Breast epithelium (tissue), 3 donors: ENCODE measurements around the gene NEDD8.

ENCODE experiments used
- POLR2A ChIP-seq: fragments of 450-650 bp; IDR thresholded peaks from one replicate; pipeline ENCODE4 v1.6.1; 2016; ENCODE audit warnings: antibody characterized with exemption, mild to moderate bottlenecking, moderate library complexity
- POLR2AphosphoS5 ChIP-seq, 3 donors: sonication (generic); formaldehyde crosslinking; IDR thresholded peaks; one replicate each; pipeline ENCODE4 v1.6.1; 2017; ENCODE audit warnings: antibody characterized with exemption in 3 of 3
- TF ChIP-seq, protein P1 (sequence below), 3 donors: fragments of 450-650 bp; IDR thresholded peaks; one replicate each; pipeline ENCODE4 v1.5.1; 2016 to 2017; ENCODE audit warnings: antibody characterized with exemption in 3 of 3, mild to moderate bottlenecking in 3 of 3, moderate library complexity in 3 of 3

GRCh38 chr14:24212924-24213865, 19.0 kb downstream of the NEDD8 start, which contains the start of gene CHMP4A:
- TF ChIP-seq POLR2AphosphoS5 (IDR thresholded peaks at IDR 0.05) = peak; percentile 97 to 99 (median 97)
- TF ChIP-seq, protein P1, sequence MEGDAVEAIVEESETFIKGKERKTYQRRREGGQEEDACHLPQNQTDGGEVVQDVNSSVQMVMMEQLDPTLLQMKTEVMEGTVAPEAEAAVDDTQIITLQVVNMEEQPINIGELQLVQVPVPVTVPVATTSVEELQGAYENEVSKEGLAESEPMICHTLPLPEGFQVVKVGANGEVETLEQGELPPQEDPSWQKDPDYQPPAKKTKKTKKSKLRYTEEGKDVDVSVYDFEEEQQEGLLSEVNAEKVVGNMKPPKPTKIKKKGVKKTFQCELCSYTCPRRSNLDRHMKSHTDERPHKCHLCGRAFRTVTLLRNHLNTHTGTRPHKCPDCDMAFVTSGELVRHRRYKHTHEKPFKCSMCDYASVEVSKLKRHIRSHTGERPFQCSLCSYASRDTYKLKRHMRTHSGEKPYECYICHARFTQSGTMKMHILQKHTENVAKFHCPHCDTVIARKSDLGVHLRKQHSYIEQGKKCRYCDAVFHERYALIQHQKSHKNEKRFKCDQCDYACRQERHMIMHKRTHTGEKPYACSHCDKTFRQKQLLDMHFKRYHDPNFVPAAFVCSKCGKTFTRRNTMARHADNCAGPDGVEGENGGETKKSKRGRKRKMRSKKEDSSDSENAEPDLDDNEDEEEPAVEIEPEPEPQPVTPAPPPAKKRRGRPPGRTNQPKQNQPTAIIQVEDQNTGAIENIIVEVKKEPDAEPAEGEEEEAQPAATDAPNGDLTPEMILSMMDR (IDR thresholded peaks at IDR 0.05) = peak in 1 of 3 donors; percentile 36
- peak; percentile 97 for TF ChIP-seq POLR2A
